IPS-20b (cell line): ENCODE data around the gene FAM234A.

Source experiments
- H3K27ac ChIP-seq: one replicate; pipeline ENCODE4 v1.5.1; 2013; ENCODE audit warnings: low read length
- H3K27me3 ChIP-seq: 2 replicates; pipeline ENCODE4 v1.6.1; 2013; ENCODE audit warnings: mild to moderate bottlenecking, low read length, inconsistent platforms; ENCODE audit not compliant: insufficient read depth
- H3K36me3 ChIP-seq: 2 replicates; pipeline ENCODE4 v1.6.1; 2013; ENCODE audit warnings: low read depth, mild to moderate bottlenecking, inconsistent platforms, low read length, moderate library complexity; ENCODE audit not compliant: insufficient read depth
- H3K4me1 ChIP-seq: 2 replicates; pipeline ENCODE4 v1.6.1; 2013; ENCODE audit warnings: mild to moderate bottlenecking, control low read depth, inconsistent platforms, low read length, moderate library complexity; ENCODE audit not compliant: insufficient read depth
- H3K4me3 ChIP-seq: 2 replicates; pipeline ENCODE4 v1.5.1; 2013; ENCODE audit warnings: mild to moderate bottlenecking, low read length, inconsistent platforms
- H3K9ac ChIP-seq: 2 replicates; pipeline ENCODE4 v1.6.1; 2013; ENCODE audit warnings: low read depth, mild to moderate bottlenecking, inconsistent platforms, low read length, moderate library complexity
- H3K9me3 ChIP-seq: 2 replicates; pipeline ENCODE4 v1.6.1; 2013; ENCODE audit warnings: mild to moderate bottlenecking, low read depth, low read length, inconsistent platforms; ENCODE audit not compliant: insufficient read depth

Gene FAM234A

GRCh38 chr16:234468-235305 is at the start of gene FAM234A:
Gene FAM234A, plus strand, starts transcription at chr16:234821. Its CDS starts 19,593 bp downstream, at chr16:254414.
- peak within 1 kb of the TSS; percentile 92 for H3K4me3 ChIP-seq
- H3K9ac ChIP-seq = peak within 1 kb of the TSS; percentile 91
- peak within 1 kb of the TSS; percentile 97 for H3K27ac ChIP-seq
- H3K36me3 ChIP-seq = no peaks in the 10 kb centered on the region
- no peaks in the 10 kb centered on the region for H3K27me3 ChIP-seq
- H3K4me1 ChIP-seq = no peaks in the 10 kb centered on the region; the same call in 1 of the 2 replicates
- no peaks in the 10 kb centered on the region for H3K9me3 ChIP-seq

- no peak overlapping the region for H3K9ac ChIP-seq
- H3K4me3 ChIP-seq = no peak overlapping the region
- H3K27ac ChIP-seq = no peak overlapping the region
- no peaks in the 10 kb centered on the region for H3K4me1 ChIP-seq
- peaks cover 10% of the 10 kb centered on the region for H3K27me3 ChIP-seq
- peaks cover 8% of the 10 kb centered on the region for H3K9me3 ChIP-seq
- peaks cover 35% of the 10 kb centered on the region for H3K36me3 ChIP-seq
Observed at GRCh38 chr16:185213-185612, 49.4 kb upstream of the FAM234A start.

GRCh38 chr16:185691-186090 is 48.9 kb upstream of the FAM234A start:
- Histone ChIP-seq H3K27ac (no peak overlapping the region), H3K4me1 (no peaks in the 10 kb centered on the region), H3K36me3 (peaks cover 40% of the 10 kb centered on the region), H3K4me3 (no peak overlapping the region), H3K9ac (no peak overlapping the region), H3K27me3 (peaks cover 5% of the 10 kb centered on the region), H3K9me3 (peaks cover 8% of the 10 kb centered on the region)

GRCh38 chr16:187330-187729 is 47.3 kb upstream of the FAM234A start:
- Histone ChIP-seq H3K9me3 (peaks cover 8% of the 10 kb centered on the region), H3K4me3 (no peak overlapping the region), H3K4me1 (no peaks in the 10 kb centered on the region), H3K27me3 (no peaks in the 10 kb centered on the region), H3K36me3 (peaks cover 56% of the 10 kb centered on the region), H3K27ac (no peak overlapping the region), H3K9ac (no peak overlapping the region)

- Histone ChIP-seq H3K4me1 (no peaks in the 10 kb centered on the region), H3K9ac (no peak overlapping the region), H3K36me3 (peaks cover 70% of the 10 kb centered on the region), H3K4me3 (no peak overlapping the region), H3K27ac (no peak overlapping the region), H3K9me3 (peaks cover 8% of the 10 kb centered on the region), H3K27me3 (no peaks in the 10 kb centered on the region)
Observed at GRCh38 chr16:188674-189073, 45.9 kb upstream of the FAM234A start.

- H3K36me3 ChIP-seq = peaks cover 78% of the 10 kb centered on the region
- H3K9ac ChIP-seq = no peak overlapping the region
- H3K9me3 ChIP-seq = peaks cover 8% of the 10 kb centered on the region
Observed at GRCh38 chr16:189604-190186, 44.9 kb upstream of the FAM234A start.

GRCh38 chr16:191831-192230 is 42.8 kb upstream of the FAM234A start:
- Histone ChIP-seq H3K9me3 (peaks cover 8% of the 10 kb centered on the region), H3K27ac (no peak overlapping the region), H3K9ac (no peak overlapping the region), H3K4me3 (no peak overlapping the region), H3K36me3 (peaks cover 95% of the 10 kb centered on the region), H3K27me3 (no peaks in the 10 kb centered on the region), H3K4me1 (no peaks in the 10 kb centered on the region)

More at GRCh38 chr16:189604-190186, 44.9 kb upstream of the FAM234A start:
- no peak overlapping the region for H3K4me3 ChIP-seq
- H3K4me1 ChIP-seq = no peaks in the 10 kb centered on the region
- H3K27ac ChIP-seq = no peak overlapping the region
- no peaks in the 10 kb centered on the region for H3K27me3 ChIP-seq

GRCh38 chr16:192686-193085 is 41.9 kb upstream of the FAM234A start:
- H3K36me3 ChIP-seq = peaks cover 97% of the 10 kb centered on the region
- no peak overlapping the region for H3K4me3 ChIP-seq
- no peaks in the 10 kb centered on the region for H3K27me3 ChIP-seq
- H3K27ac ChIP-seq = no peak overlapping the region
- no peak overlapping the region for H3K9ac ChIP-seq
- H3K9me3 ChIP-seq = peaks cover 2% of the 10 kb centered on the region; the same call in 1 of the 2 replicates
- H3K4me1 ChIP-seq = no peaks in the 10 kb centered on the region

- H3K27ac ChIP-seq = no peak overlapping the region
- no peak overlapping the region for H3K4me3 ChIP-seq
- H3K27me3 ChIP-seq = no peaks in the 10 kb centered on the region
- H3K36me3 ChIP-seq = peaks cover 99% of the 10 kb centered on the region
- H3K9ac ChIP-seq = no peak overlapping the region
- H3K4me1 ChIP-seq = no peaks in the 10 kb centered on the region
- H3K9me3 ChIP-seq = no peaks in the 10 kb centered on the region
Observed at GRCh38 chr16:193441-193840, 41.2 kb upstream of the FAM234A start.

- no peak overlapping the region for H3K9ac ChIP-seq
Observed at GRCh38 chr16:194516-194915, 40.1 kb upstream of the FAM234A start.

GRCh38 chr16:200388-200787 is 34.2 kb upstream of the FAM234A start:
- H3K9me3 ChIP-seq = no peaks in the 10 kb centered on the region
- no peak overlapping the region for H3K27ac ChIP-seq
- H3K4me3 ChIP-seq = no peak overlapping the region
- no peaks in the 10 kb centered on the region for H3K4me1 ChIP-seq
- peaks cover 90% of the 10 kb centered on the region for H3K36me3 ChIP-seq
- H3K27me3 ChIP-seq = no peaks in the 10 kb centered on the region
- no peak overlapping the region for H3K9ac ChIP-seq

More at GRCh38 chr16:194516-194915, 40.1 kb upstream of the FAM234A start:
- Histone ChIP-seq H3K27ac (no peak overlapping the region), H3K27me3 (no peaks in the 10 kb centered on the region), H3K9me3 (no peaks in the 10 kb centered on the region), H3K4me1 (no peaks in the 10 kb centered on the region), H3K36me3 (peaks cover 99% of the 10 kb centered on the region), H3K4me3 (no peak overlapping the region)

GRCh38 chr16:203246-203645 is 31.4 kb upstream of the FAM234A start:
- Histone ChIP-seq H3K27me3 (no peaks in the 10 kb centered on the region), H3K9me3 (no peaks in the 10 kb centered on the region), H3K27ac (no peak overlapping the region), H3K36me3 (peaks cover 90% of the 10 kb centered on the region), H3K9ac (no peak overlapping the region), H3K4me1 (no peaks in the 10 kb centered on the region), H3K4me3 (no peak overlapping the region)
